Endothelial cell (in vitro differentiated cells): ENCODE results near the gene ADNP2. TPM values are rescaled to one million over a fixed set of nuclear protein-coding genes. Genes with fewer than 3 reads are reported as not detected.

Source experiments
- DNase-seq: peaks from one replicate; pipeline ENCODE4 v3.0.0; 2021; ENCODE audit warnings: low spot score
- H3K27ac Mint-ChIP-seq: one replicate; pipeline ENCODE4 v1.8.0; 2021; ENCODE audit warnings: mixed read lengths, inconsistent platforms; ENCODE audit not compliant: unreplicated experiment
- H3K27me3 Mint-ChIP-seq: one replicate; pipeline ENCODE4 v1.8.0; 2021; ENCODE audit warnings: mild to moderate bottlenecking, moderate library complexity, mixed read lengths, inconsistent platforms; ENCODE audit not compliant: unreplicated experiment
- H3K36me3 Mint-ChIP-seq: one replicate; pipeline ENCODE4 v1.8.0; 2021; ENCODE audit warnings: mild to moderate bottlenecking, low read depth, mixed read lengths, inconsistent platforms; ENCODE audit not compliant: unreplicated experiment
- H3K4me1 Mint-ChIP-seq: one replicate; pipeline ENCODE4 v1.8.0; 2021; ENCODE audit warnings: mild to moderate bottlenecking, mixed read lengths, inconsistent platforms; ENCODE audit not compliant: unreplicated experiment
- H3K4me3 Mint-ChIP-seq: one replicate; pipeline ENCODE4 v1.8.0; 2021; ENCODE audit warnings: mild to moderate bottlenecking, mixed read lengths, inconsistent platforms; ENCODE audit not compliant: unreplicated experiment
- H3K9me3 Mint-ChIP-seq: one replicate; pipeline ENCODE4 v1.8.0; 2021; ENCODE audit warnings: mixed read lengths, inconsistent platforms; ENCODE audit not compliant: unreplicated experiment
- total RNA-seq: library from RNA; stranded (reverse); fragmentation: NEBNext Ultra II Directional; extraction: Animal tissue kit (Norgen Biotek cat#: 25700); gene quantifications from one replicate; pipeline ENCODE4 v1.2.1, GENCODE V29; 2021; ENCODE audit not compliant: unreplicated experiment
- TF ChIP-seq, protein P1 (sequence below): fragments of 200-600 bp; sonication (generic); IDR thresholded peaks from one replicate; pipeline ENCODE4 v1.5.0; 2021; ENCODE audit warnings: antibody characterized with exemption; ENCODE audit not compliant: unreplicated experiment

Gene ADNP2
- total RNA-seq, 1 donor from 2014 or later: 23.7 TPM

DNA sequence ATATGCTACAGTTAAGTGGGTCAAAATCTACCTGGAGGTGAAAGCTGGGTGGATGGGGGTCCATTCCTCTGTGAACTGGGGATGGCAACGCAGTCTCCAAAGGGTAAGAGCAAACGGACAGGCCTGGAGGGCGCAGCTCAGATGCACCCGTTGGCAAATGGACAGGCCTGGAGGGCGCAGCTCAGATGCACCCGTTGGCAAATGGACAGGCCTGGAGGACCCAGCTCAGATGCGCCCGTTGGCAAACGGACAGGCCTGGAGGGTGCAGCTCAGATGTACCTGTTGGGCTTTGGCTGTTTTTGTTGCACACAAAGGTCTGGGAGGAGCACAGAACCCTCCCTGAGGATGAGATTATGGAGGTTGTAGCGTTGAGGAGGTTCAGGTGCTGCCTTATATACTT is 41.2 kb upstream of the ADNP2 start:
- TF ChIP-seq, protein P1, sequence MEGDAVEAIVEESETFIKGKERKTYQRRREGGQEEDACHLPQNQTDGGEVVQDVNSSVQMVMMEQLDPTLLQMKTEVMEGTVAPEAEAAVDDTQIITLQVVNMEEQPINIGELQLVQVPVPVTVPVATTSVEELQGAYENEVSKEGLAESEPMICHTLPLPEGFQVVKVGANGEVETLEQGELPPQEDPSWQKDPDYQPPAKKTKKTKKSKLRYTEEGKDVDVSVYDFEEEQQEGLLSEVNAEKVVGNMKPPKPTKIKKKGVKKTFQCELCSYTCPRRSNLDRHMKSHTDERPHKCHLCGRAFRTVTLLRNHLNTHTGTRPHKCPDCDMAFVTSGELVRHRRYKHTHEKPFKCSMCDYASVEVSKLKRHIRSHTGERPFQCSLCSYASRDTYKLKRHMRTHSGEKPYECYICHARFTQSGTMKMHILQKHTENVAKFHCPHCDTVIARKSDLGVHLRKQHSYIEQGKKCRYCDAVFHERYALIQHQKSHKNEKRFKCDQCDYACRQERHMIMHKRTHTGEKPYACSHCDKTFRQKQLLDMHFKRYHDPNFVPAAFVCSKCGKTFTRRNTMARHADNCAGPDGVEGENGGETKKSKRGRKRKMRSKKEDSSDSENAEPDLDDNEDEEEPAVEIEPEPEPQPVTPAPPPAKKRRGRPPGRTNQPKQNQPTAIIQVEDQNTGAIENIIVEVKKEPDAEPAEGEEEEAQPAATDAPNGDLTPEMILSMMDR: no peak
- H3K4me3 Mint-ChIP-seq: no peak overlapping the region
- no peaks in the 10 kb centered on the region for H3K9me3 Mint-ChIP-seq
- peaks cover 1% of the 10 kb centered on the region for H3K27me3 Mint-ChIP-seq
- H3K4me1 Mint-ChIP-seq: no peaks in the 10 kb centered on the region
- no peaks in the 10 kb centered on the region for H3K36me3 Mint-ChIP-seq
- no peak overlapping the region for H3K27ac Mint-ChIP-seq
- DNase-seq: no peak

DNA sequence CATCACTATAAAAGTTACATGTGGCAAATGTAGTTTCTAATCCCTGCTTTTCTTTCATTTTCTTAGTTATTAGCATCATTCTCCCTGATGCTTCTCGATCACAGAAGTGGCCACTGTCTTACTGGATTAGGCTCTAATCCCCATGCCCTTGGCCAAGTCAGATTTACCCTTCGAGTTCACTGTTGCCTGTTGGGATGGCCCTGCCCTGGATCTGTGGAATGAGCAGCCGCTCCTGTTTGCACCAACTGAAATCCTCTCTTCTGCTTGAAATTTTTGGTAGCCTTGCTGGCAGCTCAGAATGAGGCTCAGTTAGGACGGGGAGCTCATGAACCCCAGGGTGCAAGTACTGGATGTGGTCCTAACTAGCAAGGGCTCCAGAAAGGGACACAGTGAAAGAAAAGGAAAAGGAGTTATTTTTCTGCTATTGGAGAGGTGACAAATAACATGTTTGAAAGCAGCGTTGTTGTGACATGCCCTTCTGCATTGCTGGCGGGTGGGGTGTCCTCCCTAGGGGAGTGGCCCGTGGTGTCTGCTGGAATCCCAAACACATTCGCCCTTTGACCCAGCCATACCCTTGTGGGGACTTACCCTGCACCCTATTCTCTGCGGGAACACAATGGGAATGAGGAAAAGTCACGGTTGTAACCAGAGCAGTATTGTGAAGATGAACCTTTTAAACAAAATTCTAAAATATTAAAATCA is 40.3 kb upstream of the ADNP2 start:
- peaks cover 1% of the 10 kb centered on the region for H3K27me3 Mint-ChIP-seq
- H3K4me1 Mint-ChIP-seq: no peaks in the 10 kb centered on the region
- H3K27ac Mint-ChIP-seq: no peak overlapping the region
- DNase-seq: no peak
- TF ChIP-seq, protein P1: no peak
- no peaks in the 10 kb centered on the region for H3K9me3 Mint-ChIP-seq
- no peak overlapping the region for H3K4me3 Mint-ChIP-seq
- no peaks in the 10 kb centered on the region for H3K36me3 Mint-ChIP-seq

DNA sequence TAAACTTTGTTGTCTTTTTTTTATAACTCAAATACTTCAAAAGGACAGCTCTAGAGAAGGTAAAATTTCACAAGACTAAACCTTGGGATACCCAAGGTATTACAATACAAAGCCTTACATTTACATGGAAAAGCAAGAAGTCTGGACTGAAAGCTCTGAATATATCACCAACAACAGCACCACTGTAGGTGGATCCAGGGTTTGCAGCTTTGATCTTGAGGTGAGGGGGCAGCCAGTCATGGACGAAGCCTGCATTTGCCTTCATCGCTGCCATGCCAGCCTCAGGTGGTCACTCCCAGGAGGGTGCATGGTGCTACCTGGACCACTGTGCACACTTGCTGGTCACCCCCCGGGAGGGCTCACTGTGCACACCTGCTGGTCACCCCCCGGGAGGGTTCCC is 38.2 kb upstream of the ADNP2 start:
- H3K27ac Mint-ChIP-seq: no peak overlapping the region
- DNase-seq: no peak
- peaks cover 4% of the 10 kb centered on the region for H3K9me3 Mint-ChIP-seq
- TF ChIP-seq, protein P1: no peak
- peaks cover 5% of the 10 kb centered on the region for H3K36me3 Mint-ChIP-seq
- no peak overlapping the region for H3K4me3 Mint-ChIP-seq
- H3K27me3 Mint-ChIP-seq: peaks cover 4% of the 10 kb centered on the region
- no peaks in the 10 kb centered on the region for H3K4me1 Mint-ChIP-seq

DNA sequence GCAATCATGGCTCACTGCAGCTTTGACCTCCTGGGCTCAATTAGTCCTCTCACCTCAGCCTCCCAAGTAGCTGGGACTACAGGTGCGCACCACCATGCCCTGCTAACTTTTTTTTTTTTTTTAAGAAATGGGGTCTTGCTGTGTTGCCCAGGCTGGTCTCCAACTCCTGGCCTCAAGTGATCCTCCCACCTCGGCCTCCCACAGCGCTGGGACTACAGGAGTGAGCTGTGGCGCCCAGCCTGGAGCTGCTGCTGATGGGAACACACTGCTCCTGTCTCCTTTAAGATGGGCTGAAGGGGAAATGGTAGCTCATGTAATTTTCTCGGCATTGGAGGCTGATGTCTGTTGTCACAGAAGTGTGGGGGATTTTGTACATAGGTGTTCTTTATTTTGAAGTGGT is 34.9 kb upstream of the ADNP2 start:
- no peak for DNase-seq
- H3K27me3 Mint-ChIP-seq: peaks cover 6% of the 10 kb centered on the region
- peaks cover 8% of the 10 kb centered on the region for H3K4me1 Mint-ChIP-seq
- no peak overlapping the region for H3K27ac Mint-ChIP-seq
- H3K36me3 Mint-ChIP-seq: peaks cover 9% of the 10 kb centered on the region
- peaks cover 4% of the 10 kb centered on the region for H3K9me3 Mint-ChIP-seq
- peak overlapping the region; percentile 44 for H3K4me3 Mint-ChIP-seq
- TF ChIP-seq, protein P1: no peak

DNA sequence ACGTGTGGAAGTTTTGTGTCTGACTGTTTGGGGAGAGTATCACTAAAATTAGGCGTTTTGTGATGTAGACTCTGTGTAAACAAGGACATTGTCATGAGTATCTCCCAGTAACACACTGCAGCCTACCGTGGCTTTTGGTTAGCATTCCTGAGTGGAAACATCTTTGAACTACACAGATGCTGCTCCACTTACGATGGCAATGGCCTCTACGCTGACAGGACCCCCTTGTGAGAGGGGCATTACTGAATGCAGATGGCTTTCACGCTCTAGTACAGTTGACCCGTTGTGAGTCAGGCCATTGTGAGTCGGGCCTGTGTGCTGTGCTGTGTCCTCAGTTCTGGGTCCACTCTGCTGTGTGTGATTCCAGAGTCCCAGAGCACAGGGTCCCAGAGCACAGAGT is 34.4 kb upstream of the ADNP2 start:
- Mint-ChIP-seq H3K4me3 (peak overlapping the region; percentile 44), H3K36me3 (peaks cover 9% of the 10 kb centered on the region), H3K4me1 (peaks cover 8% of the 10 kb centered on the region), H3K27me3 (peaks cover 6% of the 10 kb centered on the region), H3K27ac (no peak overlapping the region), H3K9me3 (peaks cover 4% of the 10 kb centered on the region)
- no peak for DNase-seq
- TF ChIP-seq, protein P1: no peak
